ENCODE results near the gene CD63. TPM values are rescaled to one million over a fixed set of nuclear protein-coding genes. Genes with fewer than 3 reads are reported as not detected.

The CD63 gene
- total and polyA plus RNA-seq, 2 of the 13 experiments (the other 11 are each of a cell fraction or from before 2014, with no cell fraction given) = 234 to 277 TPM

GRCh38 chr12:55736780-55737580, 8.2 kb upstream of the CD63 start:
- 0 out of 2 replicates have a peak overlapping the region, but pooled peaks have one; percentile 39 for H3K9ac ChIP-seq (ENCODE audit: insufficient read depth, low read depth, low read length)
- in situ Hi-C loops (cut with HindIII; ENCODE audit: extremely low pct_ligation_motif_present, low pct_unique_long_range_greater_than_20kb) = loop anchor here (5.0 kb wide), 4 partner anchors 60 to 295 kb away; no protein-coding TSS in a partner anchor
- TF ChIP-seq, protein P1, sequence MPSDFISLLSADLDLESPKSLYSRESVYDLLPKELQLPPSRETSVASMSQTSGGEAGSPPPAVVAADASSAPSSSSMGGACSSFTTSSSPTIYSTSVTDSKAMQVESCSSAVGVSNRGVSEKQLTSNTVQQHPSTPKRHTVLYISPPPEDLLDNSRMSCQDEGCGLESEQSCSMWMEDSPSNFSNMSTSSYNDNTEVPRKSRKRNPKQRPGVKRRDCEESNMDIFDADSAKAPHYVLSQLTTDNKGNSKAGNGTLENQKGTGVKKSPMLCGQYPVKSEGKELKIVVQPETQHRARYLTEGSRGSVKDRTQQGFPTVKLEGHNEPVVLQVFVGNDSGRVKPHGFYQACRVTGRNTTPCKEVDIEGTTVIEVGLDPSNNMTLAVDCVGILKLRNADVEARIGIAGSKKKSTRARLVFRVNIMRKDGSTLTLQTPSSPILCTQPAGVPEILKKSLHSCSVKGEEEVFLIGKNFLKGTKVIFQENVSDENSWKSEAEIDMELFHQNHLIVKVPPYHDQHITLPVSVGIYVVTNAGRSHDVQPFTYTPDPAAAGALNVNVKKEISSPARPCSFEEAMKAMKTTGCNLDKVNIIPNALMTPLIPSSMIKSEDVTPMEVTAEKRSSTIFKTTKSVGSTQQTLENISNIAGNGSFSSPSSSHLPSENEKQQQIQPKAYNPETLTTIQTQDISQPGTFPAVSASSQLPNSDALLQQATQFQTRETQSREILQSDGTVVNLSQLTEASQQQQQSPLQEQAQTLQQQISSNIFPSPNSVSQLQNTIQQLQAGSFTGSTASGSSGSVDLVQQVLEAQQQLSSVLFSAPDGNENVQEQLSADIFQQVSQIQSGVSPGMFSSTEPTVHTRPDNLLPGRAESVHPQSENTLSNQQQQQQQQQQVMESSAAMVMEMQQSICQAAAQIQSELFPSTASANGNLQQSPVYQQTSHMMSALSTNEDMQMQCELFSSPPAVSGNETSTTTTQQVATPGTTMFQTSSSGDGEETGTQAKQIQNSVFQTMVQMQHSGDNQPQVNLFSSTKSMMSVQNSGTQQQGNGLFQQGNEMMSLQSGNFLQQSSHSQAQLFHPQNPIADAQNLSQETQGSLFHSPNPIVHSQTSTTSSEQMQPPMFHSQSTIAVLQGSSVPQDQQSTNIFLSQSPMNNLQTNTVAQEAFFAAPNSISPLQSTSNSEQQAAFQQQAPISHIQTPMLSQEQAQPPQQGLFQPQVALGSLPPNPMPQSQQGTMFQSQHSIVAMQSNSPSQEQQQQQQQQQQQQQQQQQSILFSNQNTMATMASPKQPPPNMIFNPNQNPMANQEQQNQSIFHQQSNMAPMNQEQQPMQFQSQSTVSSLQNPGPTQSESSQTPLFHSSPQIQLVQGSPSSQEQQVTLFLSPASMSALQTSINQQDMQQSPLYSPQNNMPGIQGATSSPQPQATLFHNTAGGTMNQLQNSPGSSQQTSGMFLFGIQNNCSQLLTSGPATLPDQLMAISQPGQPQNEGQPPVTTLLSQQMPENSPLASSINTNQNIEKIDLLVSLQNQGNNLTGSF (CRISPR knock-in tag; IDR thresholded peaks at IDR 0.05) = no peak
- TF ChIP-seq MLXIP (CRISPR knock-in tag; IDR thresholded peaks at IDR 0.05; ENCODE audit: borderline replicate concordance) = no peak
- TF ChIP-seq RFXANK (CRISPR knock-in tag; IDR thresholded peaks at IDR 0.05) = no peak
- TF ChIP-seq, protein P2, sequence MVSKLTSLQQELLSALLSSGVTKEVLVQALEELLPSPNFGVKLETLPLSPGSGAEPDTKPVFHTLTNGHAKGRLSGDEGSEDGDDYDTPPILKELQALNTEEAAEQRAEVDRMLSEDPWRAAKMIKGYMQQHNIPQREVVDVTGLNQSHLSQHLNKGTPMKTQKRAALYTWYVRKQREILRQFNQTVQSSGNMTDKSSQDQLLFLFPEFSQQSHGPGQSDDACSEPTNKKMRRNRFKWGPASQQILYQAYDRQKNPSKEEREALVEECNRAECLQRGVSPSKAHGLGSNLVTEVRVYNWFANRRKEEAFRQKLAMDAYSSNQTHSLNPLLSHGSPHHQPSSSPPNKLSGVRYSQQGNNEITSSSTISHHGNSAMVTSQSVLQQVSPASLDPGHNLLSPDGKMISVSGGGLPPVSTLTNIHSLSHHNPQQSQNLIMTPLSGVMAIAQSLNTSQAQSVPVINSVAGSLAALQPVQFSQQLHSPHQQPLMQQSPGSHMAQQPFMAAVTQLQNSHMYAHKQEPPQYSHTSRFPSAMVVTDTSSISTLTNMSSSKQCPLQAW (CRISPR knock-in tag; IDR thresholded peaks at IDR 0.05) = peak; percentile 59; the same call in 1 of the 2 replicates
- TF ChIP-seq SMC3 (IDR thresholded peaks at IDR 0.05; ENCODE audit: low read length) = peak; percentile 86
- TF ChIP-seq ZNF891 (CRISPR knock-in tag; IDR thresholded peaks at IDR 0.05) = 0 out of 2 replicates have a peak, but pooled peaks have one; percentile 15
- TF ChIP-seq ZNF331 (CRISPR knock-in tag; IDR thresholded peaks at IDR 0.05) = peak; percentile 64; the same call in 1 of the 2 replicates
- no peak for TF ChIP-seq ZNF577 (CRISPR knock-in tag; IDR thresholded peaks at IDR 0.05; ENCODE audit: borderline replicate concordance, low read depth)
- no peak for TF ChIP-seq RFXAP (CRISPR knock-in tag; IDR thresholded peaks at IDR 0.05; ENCODE audit: borderline replicate concordance)
- TF ChIP-seq REPIN1 (CRISPR knock-in tag; IDR thresholded peaks at IDR 0.05; ENCODE audit: borderline replicate concordance, low read depth) = peak; percentile 38; the same call in 1 of the 2 replicates
- no peak for TF ChIP-seq CC2D1A (CRISPR knock-in tag; IDR thresholded peaks at IDR 0.05)

More at GRCh38 chr12:55736780-55737580, 8.2 kb upstream of the CD63 start:
- DNase-seq (ENCODE audit: low spot score) (peak; percentile 84), FAIRE-seq (peak; percentile 87), ATAC-seq (peak; percentile 89)
- Histone ChIP-seq H3K4me1 (ENCODE audit: insufficient read depth, low read length) (peaks cover 28% of the 10 kb centered on the region), H3K79me2 (ENCODE audit: insufficient read depth, low read length) (no peaks in the 10 kb centered on the region), H3K4me2 (ENCODE audit: low read depth, low read length) (peak overlapping the region; percentile 84), H4K20me1 (ENCODE audit: insufficient read depth, low read length) (no peaks in the 10 kb centered on the region), H2AFZ (ENCODE audit: low read length) (no peak overlapping the region), H3K27me3 (ENCODE audit: control insufficient read depth in 1 of 2, insufficient read depth in 2 of 2, low read length in 2 of 2) (peaks cover 0 to 4% of the 10 kb centered on the region in 2 experiments; a peak in 1 of 5 replicates), H3K36me3 (replicated peaks in 1 of 2; ENCODE audit: control insufficient read depth in 1 of 2, insufficient read depth in 2 of 2, low read length in 2 of 2) (no peaks in the 10 kb centered on the region), H3K4me3 (replicated peaks in 1 of 3; ENCODE audit: insufficient read depth in 1 of 3, low read depth in 2 of 3, low read length in 3 of 3) (peak overlapping the region in 1 of 3 experiments; percentile 63; a peak in 2 of 6 replicates), H3K27ac (ENCODE audit: extremely low read length, insufficient read depth, low read length) (no peak overlapping the region), H3K9me3 (ENCODE audit: low read length) (no peaks in the 10 kb centered on the region)
- POLR2A ChIA-PET = interaction anchor here (0.8 to 3.1 kb wide), 6 partner anchors 7 to 191 kb away, joined by 3 to 27 read pairs (median 15); partner anchors contain the start of genes CD63, DNAJC14, PYM1 and RDH5
- CTCF ChIA-PET (ENCODE audit: low intra/inter-chr PET ratio, low total read pairs) = interaction anchor here (0.7 to 3.3 kb wide), 7 partner anchors 13 to 292 kb away, joined by 3 to 36 read pairs (median 6); partner anchors contain the start of gene RDH5
- intact Hi-C loops (cut with micrococcal nuclease; ENCODE audit: unreplicated experiment) = loop anchor here (1.0 to 5.0 kb wide), 5 partner anchors 13 to 300 kb away; partner anchors contain the start of genes DGKA and RDH5
- no TSS peak for BruUV-seq (replicated peaks)
- 0% methylated on average over 5 of the region's 6 CpGs for WGBS (ENCODE audit: low lambda C conversion rate)

Measured in HepG2 (cell line).